ENCODE data around the gene CHRDL2.
"Not testable (repeated sequence)": the region's sequence is repeated elsewhere in the genome, so short reads cannot be mapped to it uniquely, and the experiment has no call there.

CHRDL2 gene

DNA sequence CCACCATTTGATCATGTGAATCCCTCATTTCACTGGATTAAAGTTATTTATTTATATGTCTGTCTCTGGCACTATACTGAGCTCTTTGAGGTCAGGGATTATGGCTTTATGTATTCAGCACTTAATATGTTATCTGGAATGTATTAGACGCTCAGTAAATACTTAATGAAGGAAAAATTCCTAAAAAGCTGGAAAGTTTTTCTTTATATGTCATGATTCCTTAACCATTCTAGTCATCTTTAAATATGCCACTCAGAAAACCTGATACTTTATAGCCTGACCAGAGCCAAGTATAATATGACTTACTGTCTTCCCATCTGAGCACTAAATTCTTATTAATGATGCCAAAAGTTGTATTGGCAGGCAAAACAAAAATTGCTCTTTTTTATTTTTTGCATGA is 44.5 kb upstream of the CHRDL2 start:
- Histone ChIP-seq H3K27ac (no peak overlapping the region), H3K4me3 (no peak overlapping the region)
- no peak for DNase-seq (ENCODE audit: low spot score)
- TF ChIP-seq, protein P1, sequence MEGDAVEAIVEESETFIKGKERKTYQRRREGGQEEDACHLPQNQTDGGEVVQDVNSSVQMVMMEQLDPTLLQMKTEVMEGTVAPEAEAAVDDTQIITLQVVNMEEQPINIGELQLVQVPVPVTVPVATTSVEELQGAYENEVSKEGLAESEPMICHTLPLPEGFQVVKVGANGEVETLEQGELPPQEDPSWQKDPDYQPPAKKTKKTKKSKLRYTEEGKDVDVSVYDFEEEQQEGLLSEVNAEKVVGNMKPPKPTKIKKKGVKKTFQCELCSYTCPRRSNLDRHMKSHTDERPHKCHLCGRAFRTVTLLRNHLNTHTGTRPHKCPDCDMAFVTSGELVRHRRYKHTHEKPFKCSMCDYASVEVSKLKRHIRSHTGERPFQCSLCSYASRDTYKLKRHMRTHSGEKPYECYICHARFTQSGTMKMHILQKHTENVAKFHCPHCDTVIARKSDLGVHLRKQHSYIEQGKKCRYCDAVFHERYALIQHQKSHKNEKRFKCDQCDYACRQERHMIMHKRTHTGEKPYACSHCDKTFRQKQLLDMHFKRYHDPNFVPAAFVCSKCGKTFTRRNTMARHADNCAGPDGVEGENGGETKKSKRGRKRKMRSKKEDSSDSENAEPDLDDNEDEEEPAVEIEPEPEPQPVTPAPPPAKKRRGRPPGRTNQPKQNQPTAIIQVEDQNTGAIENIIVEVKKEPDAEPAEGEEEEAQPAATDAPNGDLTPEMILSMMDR (IDR thresholded peaks at IDR 0.05): no peak

DNA sequence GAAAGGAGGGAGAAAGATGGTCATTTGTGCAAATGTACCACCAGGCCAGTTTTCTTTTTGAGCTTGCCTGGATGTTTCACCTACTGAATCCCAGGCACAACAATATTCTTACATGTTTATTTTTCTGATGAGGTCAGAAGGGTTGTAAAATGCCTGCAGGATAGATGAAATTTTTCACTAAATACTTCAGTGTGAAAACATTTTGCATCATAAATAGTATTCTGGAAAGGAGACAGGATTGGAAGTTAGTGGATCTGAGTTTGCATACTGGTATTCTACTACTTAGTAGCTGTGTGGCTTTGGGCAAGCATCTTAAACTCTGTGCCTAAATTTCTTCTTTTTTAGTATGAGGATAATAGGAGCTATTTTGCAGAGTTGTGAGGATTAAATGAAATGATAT is 42.2 kb upstream of the CHRDL2 start:
- Histone ChIP-seq H3K4me3 (no peak overlapping the region), H3K27ac (no peak overlapping the region)
- TF ChIP-seq, protein P1 (IDR thresholded peaks at IDR 0.05): no peak
- DNase-seq (ENCODE audit: low spot score): no peak

DNA sequence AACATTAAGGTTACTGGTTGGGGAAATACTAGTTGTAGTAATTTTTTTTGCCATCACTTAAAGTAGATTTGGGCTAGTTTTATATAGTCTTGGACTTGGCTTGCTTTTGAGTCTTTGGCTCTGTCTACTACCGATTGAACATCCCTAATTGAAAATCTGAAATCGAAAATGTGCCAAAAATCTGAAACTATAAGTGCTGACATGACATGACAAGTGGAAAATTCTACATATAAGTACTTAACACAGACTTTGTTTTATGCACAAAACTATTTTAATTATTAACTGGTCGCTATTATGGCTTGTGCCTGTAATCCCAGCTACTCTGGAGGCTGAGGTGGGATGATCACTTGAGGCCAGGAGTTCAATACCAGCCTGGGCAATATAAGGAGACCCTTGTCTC is 39.9 kb upstream of the CHRDL2 start:
- no peak overlapping the region for H3K4me3 ChIP-seq
- DNase-seq (ENCODE audit: low spot score): no peak
- H3K27ac ChIP-seq: no peak overlapping the region
- TF ChIP-seq, protein P1 (IDR thresholded peaks at IDR 0.05): no peak

DNA sequence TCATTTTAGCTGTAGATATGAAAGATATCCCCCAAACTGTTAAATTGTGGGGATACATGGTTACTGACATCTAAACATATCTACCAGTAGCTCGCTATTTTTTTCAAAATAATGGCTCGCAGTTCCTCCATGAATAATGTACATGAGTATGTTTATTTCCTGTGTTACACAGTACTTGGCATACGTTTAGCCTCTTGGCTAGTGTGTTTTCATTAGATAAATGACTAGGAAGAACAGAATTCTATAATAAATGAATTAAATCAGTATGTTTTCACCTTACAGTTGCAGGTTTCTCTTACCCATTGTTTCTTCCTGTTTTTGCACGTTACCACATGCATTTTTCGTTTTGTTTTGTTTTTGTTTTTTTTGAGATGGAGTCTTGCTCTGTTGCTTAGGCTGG is 39.2 kb upstream of the CHRDL2 start:
- TF ChIP-seq, protein P1 (IDR thresholded peaks at IDR 0.05): no peak
- DNase-seq (ENCODE audit: low spot score): no peak
- no peak overlapping the region for H3K27ac ChIP-seq
- no peak overlapping the region for H3K4me3 ChIP-seq

DNA sequence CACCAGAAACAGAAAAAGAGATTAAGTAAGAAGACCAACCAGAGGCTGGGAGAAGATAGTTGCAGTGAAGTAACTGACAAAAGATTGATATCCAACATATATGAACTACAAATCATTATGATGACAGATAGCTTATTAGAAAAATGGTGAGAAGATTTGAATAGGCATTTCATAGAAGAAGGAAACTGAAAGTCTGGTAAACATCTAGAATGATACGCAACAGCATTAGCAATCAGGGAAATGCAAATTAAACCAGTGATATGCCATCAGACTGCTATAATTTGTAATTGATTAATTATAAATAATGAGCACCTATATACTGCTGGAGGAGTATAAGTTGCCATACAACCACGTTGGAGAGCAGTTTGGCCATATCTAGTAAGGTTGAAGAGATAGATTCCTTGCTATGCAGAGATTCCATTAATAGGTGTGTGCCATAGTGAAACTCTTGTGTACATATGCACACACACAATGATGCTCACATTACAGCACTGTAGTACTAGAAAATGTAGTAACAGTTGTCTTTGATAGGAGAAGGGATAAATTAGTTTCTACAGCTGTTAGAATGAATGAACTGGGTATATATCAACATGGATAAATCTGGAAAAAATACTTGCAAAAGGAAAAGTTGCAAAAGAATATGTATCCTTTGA is 38.0 kb upstream of the CHRDL2 start:
- TF ChIP-seq, protein P1 (IDR thresholded peaks at IDR 0.05): no peak
- Histone ChIP-seq H3K27ac (no peak overlapping the region), H3K4me3 (no peak overlapping the region)
- no peak for DNase-seq (ENCODE audit: low spot score)

DNA sequence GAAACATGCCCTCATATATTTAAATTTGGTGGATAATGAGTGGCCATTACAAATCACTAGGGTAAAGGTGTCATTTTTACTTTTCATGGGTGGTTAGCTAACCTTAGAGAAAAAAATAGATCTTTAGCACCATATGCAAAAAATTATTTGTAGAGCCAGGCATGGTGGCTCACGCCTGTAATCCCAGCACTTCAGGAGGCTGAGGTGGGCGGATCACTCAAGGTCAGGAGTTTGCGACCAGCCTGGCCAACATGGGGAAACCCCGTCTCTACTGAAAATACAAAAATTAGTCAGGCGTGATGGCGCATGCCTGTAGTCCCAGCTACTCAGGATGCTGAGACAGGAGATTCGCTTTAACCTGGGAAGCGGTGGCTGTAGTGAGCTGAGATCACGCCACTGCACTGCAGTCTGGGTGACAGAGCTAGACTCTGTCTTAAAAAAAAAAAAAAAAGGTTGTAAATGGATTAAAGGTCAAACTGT is 37.0 kb upstream of the CHRDL2 start:
- H3K4me3 ChIP-seq; H3K27ac ChIP-seq; DNase-seq (ENCODE audit: low spot score): not testable (repeated sequence)

DNA sequence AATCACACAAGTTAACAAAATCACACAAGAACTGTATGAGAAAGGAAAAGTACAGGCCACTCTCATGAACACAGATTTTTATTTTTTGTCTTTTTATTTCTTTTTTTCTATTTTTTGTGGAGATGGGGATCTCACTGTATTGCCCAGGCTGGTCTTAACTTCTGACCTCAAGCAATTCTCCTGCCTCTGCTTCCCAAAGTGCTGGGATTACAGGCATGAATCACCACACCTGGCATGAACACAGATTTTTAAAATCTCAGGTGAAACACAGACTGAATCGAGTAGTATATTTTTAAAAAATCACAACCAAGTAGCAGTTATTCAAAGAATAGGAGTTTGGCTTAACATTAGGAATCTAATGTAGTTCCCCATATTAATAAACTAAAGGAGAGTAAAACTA is 35.7 kb upstream of the CHRDL2 start:
- TF ChIP-seq, protein P1 (IDR thresholded peaks at IDR 0.05): no peak
- Histone ChIP-seq H3K4me3 (no peak overlapping the region), H3K27ac (no peak overlapping the region)
- DNase-seq (ENCODE audit: low spot score): no peak

Data from coronary artery (tissue), 2 donors.